ENCODE measurements around the gene NCAPG2.

NCAPG2 gene

GRCh38 chr7:158591944-158592343 is 112.7 kb downstream of the NCAPG2 start:
- no peak for DNase-seq

- DNase-seq = no peak
Observed at GRCh38 chr7:158590181-158590530, 114.4 kb downstream of the NCAPG2 start.

- no peak for DNase-seq
Observed at GRCh38 chr7:158589653-158590052, 115.0 kb downstream of the NCAPG2 start.

- no peak for DNase-seq
Observed at GRCh38 chr7:158588878-158589442, 115.6 kb downstream of the NCAPG2 start.

GRCh38 chr7:158588085-158588877 is 116.3 kb downstream of the NCAPG2 start:
- no peak for DNase-seq

GRCh38 chr7:158587162-158588084 is 117.2 kb downstream of the NCAPG2 start, which contains the start of gene PTPRN2:
TSS of gene PTPRN2 (minus strand) at chr7:158587823.
- DNase-seq = peak; percentile 79

GRCh38 chr7:158586499-158587161 is 118.0 kb downstream of the NCAPG2 start:
- no peak for DNase-seq

- DNase-seq = no peak
Observed at GRCh38 chr7:158585721-158586498, 118.7 kb downstream of the NCAPG2 start.

GRCh38 chr7:158584407-158584806 is 120.2 kb downstream of the NCAPG2 start:
- DNase-seq = no peak

GRCh38 chr7:158583810-158584209 is 120.8 kb downstream of the NCAPG2 start:
- no peak for DNase-seq

GRCh38 chr7:158583143-158583542 is 121.5 kb downstream of the NCAPG2 start:
- no peak for DNase-seq

- DNase-seq = no peak
Observed at GRCh38 chr7:158582089-158582456, 122.5 kb downstream of the NCAPG2 start.

- no peak for DNase-seq
Observed at GRCh38 chr7:158581440-158582088, 123.0 kb downstream of the NCAPG2 start.

Data from activated CD8-positive, alpha-beta memory T cell treated with anti-CD3 and anti-CD28 coated beads for 24 hours (primary cell).